H1 (cell line): ENCODE data around the gene ZNF470. TPM values are rescaled to one million over a fixed set of nuclear protein-coding genes. Genes with fewer than 3 reads are reported as not detected.

ENCODE experiments used
- CTCF ChIA-PET: fragments of 300-600 bp; sonication (Branson Sonifier 250); formaldehyde crosslinking; loops from one replicate; lab custom pipeline; 2021; ENCODE audit not compliant: partially characterized antibody; lab: Charles Lee
- POLR2A ChIA-PET: fragments of 300-600 bp; sonication (Branson Sonifier 250); formaldehyde crosslinking; loops from one replicate; lab custom pipeline; 2021; ENCODE audit warnings: inconsistent platforms; ENCODE audit not compliant: partially characterized antibody; lab: Charles Lee
- DNase-seq, 2 experiments: peaks; one replicate each; pipeline versions ENCODE4 v3.0.0 to v3.0.0-alpha.2; 2010 to 2022; ENCODE audit warnings: low spot score in 2 of 2, low read depth in 1 of 2, mixed read lengths in 1 of 2
- FAIRE-seq: peaks from 2 replicates; lab custom pipeline; 2011; peaks lifted over from hg19 to GRCh38; lab: Jason Lieb, UNC
- H2AFZ ChIP-seq: 2 replicates; pipeline ENCODE4 v1.8.1; 2012; ENCODE audit warnings: low read length, inconsistent platforms
- H2AK5ac ChIP-seq: 2 replicates; pipeline ENCODE4 v1.6.1; 2013; ENCODE audit warnings: low read depth, low read length
- H2BK120ac ChIP-seq: replicated peaks from 2 replicates; pipeline ENCODE3; 2013; ENCODE audit warnings: low read depth, low read length, inconsistent platforms
- H2BK12ac ChIP-seq: 2 replicates; pipeline ENCODE4 v1.6.1; 2013; ENCODE audit warnings: low read depth, low read length
- H2BK15ac ChIP-seq: 2 replicates; pipeline ENCODE4 v1.6.1; 2013; ENCODE audit warnings: low read length
- H2BK20ac ChIP-seq: 2 replicates; pipeline ENCODE4 v1.6.1; 2013; ENCODE audit warnings: low read length
- H2BK5ac ChIP-seq: 2 replicates; pipeline ENCODE4 v1.6.1; 2013; ENCODE audit warnings: low read depth, low read length
- H3K14ac ChIP-seq: 2 replicates; pipeline ENCODE4 v1.6.1; 2013; ENCODE audit warnings: inconsistent platforms; ENCODE audit not compliant: insufficient read length
- H3K18ac ChIP-seq: 2 replicates; pipeline ENCODE4 v1.6.1; 2013; ENCODE audit warnings: low read length; ENCODE audit errors: extremely low read depth
- H3K23ac ChIP-seq: 2 replicates; pipeline ENCODE4 v1.6.1; 2013; ENCODE audit warnings: inconsistent platforms; ENCODE audit not compliant: insufficient read length
- H3K23me2 ChIP-seq: 2 replicates; pipeline ENCODE4 v1.6.1; 2013; ENCODE audit warnings: low read depth, low read length
- H3K27ac ChIP-seq: 2 replicates; pipeline ENCODE4 v1.6.1; 2011; ENCODE audit warnings: low read depth, low read length, inconsistent platforms
- H3K27me3 ChIP-seq, 4 experiments: replicated peaks in 1 of 4; 1 replicate in 1 of 4; 2 replicates in 3 of 4; pipeline versions ENCODE4 v1.6.1 to v1.8.1; 2011 to 2013; ENCODE audit warnings: low read length in 3 of 4, mild to moderate bottlenecking in 3 of 4, inconsistent platforms in 2 of 4, mixed read lengths in 2 of 4, moderate library complexity in 1 of 4; ENCODE audit not compliant: control insufficient read depth in 3 of 4, insufficient read depth in 3 of 4; ENCODE audit errors: extremely low read depth in 1 of 4
- H3K36me3 ChIP-seq, 4 experiments: 2 replicates each; pipeline versions ENCODE4 v1.6.1 to v1.8.1; 2011 to 2013; ENCODE audit warnings: mild to moderate bottlenecking in 4 of 4, low read length in 3 of 4, moderate library complexity in 2 of 4, control low read depth in 1 of 4, inconsistent platforms in 1 of 4; ENCODE audit not compliant: insufficient read depth in 4 of 4, control insufficient read depth in 2 of 4
- H3K4ac ChIP-seq: replicated peaks from 2 replicates; pipeline ENCODE3; 2013; ENCODE audit warnings: low read length, low read depth, mixed read lengths, inconsistent platforms; ENCODE audit not compliant: insufficient read length
- H3K4me1 ChIP-seq, 4 experiments: replicated peaks in 1 of 4; 1 replicate in 1 of 4; 2 replicates in 3 of 4; pipeline versions ENCODE4 v1.6.1 to v1.8.1; 2011 to 2013; ENCODE audit warnings: low read length in 3 of 4, inconsistent platforms in 2 of 4, mixed read lengths in 1 of 4; ENCODE audit not compliant: insufficient read depth in 4 of 4, control insufficient read depth in 3 of 4
- H3K4me2 ChIP-seq, 2 experiments: 2 replicates each; pipeline versions ENCODE4 v1.6.1 to v1.8.1; 2011 to 2013; ENCODE audit warnings: low read depth in 2 of 2, low read length in 2 of 2, control low read depth in 1 of 2, inconsistent platforms in 1 of 2, mild to moderate bottlenecking in 1 of 2; ENCODE audit not compliant: insufficient read depth in 1 of 2
- H3K4me3 ChIP-seq, 4 experiments: fragments of 200-600, 300-600 bp in 1 of 4; sonication (generic), shearing (Covaris generic), sonication (Bioruptor Twin) in 1 of 4; 2 replicates each; pipeline versions ENCODE4 v1.5.1 to v1.8.1; 2011 to 2016; ENCODE audit warnings: low read length in 4 of 4, low read depth in 3 of 4, control low read depth in 2 of 4, inconsistent platforms in 2 of 4, mild to moderate bottlenecking in 2 of 4, mixed read lengths in 1 of 4, moderate library complexity in 1 of 4; ENCODE audit not compliant: insufficient read depth in 2 of 4; ENCODE audit errors: extremely low read depth in 1 of 4
- H3K56ac ChIP-seq: replicated peaks from 2 replicates; pipeline ENCODE3; 2013; ENCODE audit warnings: low read depth, mild to moderate bottlenecking, mixed read lengths, low read length, inconsistent platforms; ENCODE audit not compliant: insufficient read length
- H3K79me1 ChIP-seq: 2 replicates; pipeline ENCODE4 v1.6.1; 2013; ENCODE audit warnings: low read depth, low read length, control low read depth
- H3K79me2 ChIP-seq, 2 experiments: 2 replicates each; pipeline versions ENCODE4 v1.6.1 to v1.8.1; 2012 to 2013; ENCODE audit warnings: low read length in 2 of 2, mild to moderate bottlenecking in 2 of 2, inconsistent platforms in 1 of 2; ENCODE audit not compliant: insufficient read depth in 2 of 2, control insufficient read depth in 1 of 2
- H3K9ac ChIP-seq, 4 experiments: replicated peaks in 1 of 4; 1 replicate in 1 of 4; 2 replicates in 3 of 4; pipeline versions ENCODE4 v1.6.1 to v1.8.1; 2011 to 2013; ENCODE audit warnings: low read depth in 3 of 4, low read length in 3 of 4, control low read depth in 2 of 4, mild to moderate bottlenecking in 2 of 4, moderate library complexity in 2 of 4, inconsistent platforms in 1 of 4; ENCODE audit errors: extremely low read depth in 1 of 4
- H3K9me3 ChIP-seq, 2 experiments: 2 replicates each; pipeline versions ENCODE4 v1.6.1 to v1.8.1; 2012 to 2013; ENCODE audit warnings: mild to moderate bottlenecking in 2 of 2, moderate library complexity in 2 of 2, control low read depth in 1 of 2, inconsistent platforms in 1 of 2, low read depth in 1 of 2, low read length in 1 of 2, mixed read lengths in 1 of 2; ENCODE audit not compliant: insufficient read depth in 2 of 2
- H4K20me1 ChIP-seq, 2 experiments: replicated peaks in 1 of 2; 2 replicates each; pipeline versions ENCODE3 to v1.8.1; 2011 to 2013; ENCODE audit warnings: inconsistent platforms in 2 of 2, low read length in 2 of 2, mild to moderate bottlenecking in 1 of 2; ENCODE audit not compliant: insufficient read depth in 2 of 2, control insufficient read depth in 1 of 2
- H4K5ac ChIP-seq: 2 replicates; pipeline ENCODE4 v1.6.1; 2013; ENCODE audit warnings: low read length, low read depth, mixed read lengths, inconsistent platforms; ENCODE audit not compliant: insufficient read length
- H4K8ac ChIP-seq: 2 replicates; pipeline ENCODE4 v1.8.0; 2013; ENCODE audit warnings: mild to moderate bottlenecking, moderate library complexity, low read length, inconsistent platforms; ENCODE audit not compliant: insufficient read depth; ENCODE audit errors: extremely low read depth
- H4K91ac ChIP-seq: replicated peaks from 2 replicates; pipeline ENCODE3; 2013; ENCODE audit warnings: low read length, mixed read lengths, inconsistent platforms; ENCODE audit not compliant: insufficient read length
- EGR1 ChIP-seq: IDR thresholded peaks from 2 replicates; pipeline ENCODE4 v1.6.1; 2011; ENCODE audit warnings: low read depth, low read length, borderline replicate concordance
- RAD21 ChIP-seq, 2 experiments: IDR thresholded peaks in 1 of 2; conservative IDR thresholded peaks in 1 of 2; 2 replicates each; pipeline ENCODE4 v1.6.1; 2011; ENCODE audit warnings: low read depth in 2 of 2, low read length in 2 of 2, improper control_type of control experiment in 1 of 2, inconsistent platforms in 1 of 2, mild to moderate bottlenecking in 1 of 2, moderate library complexity in 1 of 2
- WGBS, 2 experiments: shearing (Covaris generic) in 1 of 2; methylation state at CpG; one replicate each; pipeline versions ENCODE4 v1.1.6 to v1.1.7; 2013 to 2015; ENCODE audit warnings: low lambda C conversion rate in 2 of 2, mixed read lengths in 2 of 2, inconsistent platforms in 1 of 2, low coverage in 1 of 2, missing lambda C conversion rate in 1 of 2; ENCODE audit not compliant: insufficient replicate concordance in 2 of 2, insufficient coverage in 1 of 2, insufficient read length in 1 of 2; ENCODE audit errors: extremely low coverage in 1 of 2, missing lambda C conversion rate in 1 of 2; 5-methylcytosine and 5-hydroxymethylcytosine counted together
- polyA plus RNA-seq, 7 experiments: library from polyadenylated mRNA; depleted of rRNA in 3 of 7; stranded (reverse) in 5 of 7; unstranded in 2 of 7; fragments of >200 nt in 5 of 7; fragments of 200-250 nt in 2 of 7; gene quantifications; 1 replicate in 5 of 7; 2 replicates in 1 of 7; 4 replicates in 1 of 7; pipeline versions ENCODE4 v1.2.1 to v1.2.3, GENCODE V29; 2011 to 2013; ENCODE audit warnings: missing spikeins in 2 of 7, mixed read lengths in 2 of 7
- total RNA-seq: library from RNA; stranded (reverse); fragmentation: NEBNext Ultra II Directional; extraction: Animal tissue kit (Norgen Biotek cat#: 25700); gene quantifications from 2 replicates; pipeline ENCODE4 v1.2.1, GENCODE V29; 2021
- TF ChIP-seq, protein P1 (sequence below), 3 experiments: IDR thresholded peaks; 1 replicate in 2 of 3; 2 replicates in 1 of 3; pipeline versions ENCODE4 v1.5.1 to v1.6.1; 2011; ENCODE audit warnings: low read length in 3 of 3, mild to moderate bottlenecking in 3 of 3, inconsistent platforms in 2 of 3, low read depth in 1 of 3, moderate library complexity in 1 of 3; ENCODE audit not compliant: insufficient read depth in 1 of 3; ENCODE audit errors: control extremely low read depth in 1 of 3

The ZNF470 gene
- total and polyA plus RNA-seq, 2 of the 8 experiments (the other 6 are each of a cell fraction or from before 2014, with no cell fraction given), result 2.0 to 8.8 TPM

DNA sequence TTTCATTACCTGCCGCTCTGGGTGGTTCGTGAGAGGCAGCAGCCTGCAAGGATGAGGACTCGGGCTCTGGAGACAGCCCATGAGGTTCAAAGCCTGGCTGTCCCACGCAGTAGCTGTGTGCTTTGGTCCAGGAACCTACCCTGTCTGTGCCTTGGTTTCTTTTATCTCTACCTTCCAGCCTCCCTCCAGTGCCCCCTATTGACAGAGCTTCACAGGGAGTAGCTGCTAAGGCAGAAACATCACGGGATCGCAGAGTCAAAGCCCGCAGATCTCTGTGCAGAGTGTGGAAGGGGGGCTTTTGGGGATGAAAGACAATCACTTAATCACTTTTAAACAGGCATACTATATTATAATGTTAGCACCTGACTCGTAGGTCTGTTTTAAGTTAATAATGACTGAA, 44.0 kb downstream of the ZNF470 start:
- no peak overlapping the region for H3K14ac ChIP-seq
- H3K23ac ChIP-seq, result no peak overlapping the region
- no peak overlapping the region for H2BK12ac ChIP-seq
- no peak for TF ChIP-seq EGR1
- TF ChIP-seq RAD21 (IDR thresholded peaks at IDR 0.05 in 1 of 2, conservative IDR thresholded peaks at IDR 0.05 in 1 of 2; ENCODE audit: low read depth in 2 of 2, low read length in 2 of 2), result 0 out of 4 replicates have a peak, but pooled peaks of 1 of the 2 experiments have one; percentile 6
- TF ChIP-seq, protein P1, sequence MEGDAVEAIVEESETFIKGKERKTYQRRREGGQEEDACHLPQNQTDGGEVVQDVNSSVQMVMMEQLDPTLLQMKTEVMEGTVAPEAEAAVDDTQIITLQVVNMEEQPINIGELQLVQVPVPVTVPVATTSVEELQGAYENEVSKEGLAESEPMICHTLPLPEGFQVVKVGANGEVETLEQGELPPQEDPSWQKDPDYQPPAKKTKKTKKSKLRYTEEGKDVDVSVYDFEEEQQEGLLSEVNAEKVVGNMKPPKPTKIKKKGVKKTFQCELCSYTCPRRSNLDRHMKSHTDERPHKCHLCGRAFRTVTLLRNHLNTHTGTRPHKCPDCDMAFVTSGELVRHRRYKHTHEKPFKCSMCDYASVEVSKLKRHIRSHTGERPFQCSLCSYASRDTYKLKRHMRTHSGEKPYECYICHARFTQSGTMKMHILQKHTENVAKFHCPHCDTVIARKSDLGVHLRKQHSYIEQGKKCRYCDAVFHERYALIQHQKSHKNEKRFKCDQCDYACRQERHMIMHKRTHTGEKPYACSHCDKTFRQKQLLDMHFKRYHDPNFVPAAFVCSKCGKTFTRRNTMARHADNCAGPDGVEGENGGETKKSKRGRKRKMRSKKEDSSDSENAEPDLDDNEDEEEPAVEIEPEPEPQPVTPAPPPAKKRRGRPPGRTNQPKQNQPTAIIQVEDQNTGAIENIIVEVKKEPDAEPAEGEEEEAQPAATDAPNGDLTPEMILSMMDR (IDR thresholded peaks at IDR 0.05; ENCODE audit: control extremely low read depth in 1 of 3, insufficient read depth in 1 of 3, low read depth in 1 of 3, low read length in 3 of 3), result peak in 2 of 3 experiments; percentile 19 to 49; a peak in 2 of 4 replicates
- H3K9me3 ChIP-seq, result peaks cover 20 to 40% of the 10 kb centered on the region in 2 experiments
- no peak overlapping the region for H4K91ac ChIP-seq
- ChIA-PET POLR2A (no interaction called here), CTCF (interaction anchor here (1.4 kb wide), 1 partner anchor 9 kb away, joined by 4 read pairs; no protein-coding TSS in a partner anchor)
- no peaks in the 10 kb centered on the region; a peak in 1 of 8 replicates for H3K36me3 ChIP-seq
- H3K4me1 ChIP-seq, result no peaks in the 10 kb centered on the region; a peak in 1 of 7 replicates
- no peaks in the 10 kb centered on the region for H3K27me3 ChIP-seq
- peaks cover 4 to 20% of the 10 kb centered on the region in 2 experiments; a peak in 3 of 4 replicates for H3K79me2 ChIP-seq
- no peak overlapping the region for H2AFZ ChIP-seq
- no peak overlapping the region for H2BK120ac ChIP-seq
- no peak for FAIRE-seq
- H2AK5ac ChIP-seq, result no peak overlapping the region
- 86% methylated on average over 8 of the region's 8 CpGs; no CpG with 5 or more reads in 1 of the 2 experiments for WGBS, 2 experiments
- no peak overlapping the region for H2BK5ac ChIP-seq
- no peak for DNase-seq
- H3K18ac ChIP-seq, result no peak overlapping the region
- H2BK20ac ChIP-seq, result no peak overlapping the region
- no peak overlapping the region for H3K4ac ChIP-seq
- H3K9ac ChIP-seq, result no peak overlapping the region
- peaks cover 2% of the 10 kb centered on the region; the same call in 1 of the 2 replicates for H3K79me1 ChIP-seq
- no peaks in the 10 kb centered on the region for H3K23me2 ChIP-seq
- no peak overlapping the region for H3K4me3 ChIP-seq
- no peak overlapping the region for H4K5ac ChIP-seq
- H3K27ac ChIP-seq, result no peak overlapping the region
- no peaks in the 10 kb centered on the region for H4K20me1 ChIP-seq
- no peak overlapping the region for H3K56ac ChIP-seq
- H2BK15ac ChIP-seq, result no peak overlapping the region
- no peak overlapping the region for H3K4me2 ChIP-seq
- no peak overlapping the region for H4K8ac ChIP-seq
